HG03442 (cell line): ENCODE measurements around the gene CACNG3.
"Not testable (repeated sequence)": the region's sequence is repeated elsewhere in the genome, so short reads cannot be mapped to it uniquely, and the experiment has no call there.

ENCODE experiments used
- ATAC-seq: cut with Tn5 transposase; IDR thresholded peaks from one replicate; pipeline ENCODE4 v1.9.1; 2021; ENCODE audit warnings: mild to moderate bottlenecking, moderate library complexity; ENCODE audit not compliant: unreplicated experiment

The CACNG3 gene

GRCh38 chr16:24275413-24275812 is 19.3 kb downstream of the CACNG3 start:
- ATAC-seq, result no peak

- no peak for ATAC-seq
Observed at GRCh38 chr16:24279982-24280515, 23.9 kb downstream of the CACNG3 start.

DNA sequence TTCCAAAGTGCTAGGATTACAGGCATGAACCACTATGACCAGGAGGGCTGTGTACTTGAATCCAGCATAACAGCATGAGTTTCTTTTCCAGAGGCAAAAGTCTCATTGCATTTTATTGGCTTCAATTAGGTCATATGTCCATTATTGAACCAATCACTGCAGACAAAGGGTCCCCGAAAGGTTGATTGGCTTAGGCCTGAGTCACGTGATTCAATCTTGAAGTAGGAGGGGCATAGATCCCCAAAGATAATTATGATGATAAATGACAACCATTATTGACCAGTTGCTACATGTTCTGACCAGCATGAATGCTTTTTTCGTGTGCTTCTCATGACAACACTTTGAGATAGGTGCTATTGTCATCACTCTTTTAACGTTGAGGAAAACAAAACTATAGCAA is 25.3 kb downstream of the CACNG3 start:
- no peak for ATAC-seq

DNA sequence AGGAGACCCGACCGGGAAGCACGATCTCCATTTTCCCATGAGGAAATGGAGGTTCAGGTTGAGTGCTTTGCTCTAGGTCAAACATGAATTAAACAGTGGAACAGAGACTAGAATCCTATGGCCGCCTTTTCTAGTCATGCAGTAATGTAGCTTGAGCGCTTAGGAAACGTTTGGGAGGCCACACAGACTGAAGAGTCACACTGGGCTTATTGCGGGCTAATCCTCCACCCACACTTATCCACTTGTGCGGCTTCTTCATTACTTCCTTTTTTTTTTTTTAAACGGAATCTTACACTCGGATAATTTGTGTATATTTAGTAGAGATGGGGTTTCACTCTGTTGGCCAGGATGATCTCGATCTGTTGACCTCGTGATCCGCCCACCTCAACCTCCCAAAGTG is 26.0 kb downstream of the CACNG3 start:
- ATAC-seq, result no peak

DNA sequence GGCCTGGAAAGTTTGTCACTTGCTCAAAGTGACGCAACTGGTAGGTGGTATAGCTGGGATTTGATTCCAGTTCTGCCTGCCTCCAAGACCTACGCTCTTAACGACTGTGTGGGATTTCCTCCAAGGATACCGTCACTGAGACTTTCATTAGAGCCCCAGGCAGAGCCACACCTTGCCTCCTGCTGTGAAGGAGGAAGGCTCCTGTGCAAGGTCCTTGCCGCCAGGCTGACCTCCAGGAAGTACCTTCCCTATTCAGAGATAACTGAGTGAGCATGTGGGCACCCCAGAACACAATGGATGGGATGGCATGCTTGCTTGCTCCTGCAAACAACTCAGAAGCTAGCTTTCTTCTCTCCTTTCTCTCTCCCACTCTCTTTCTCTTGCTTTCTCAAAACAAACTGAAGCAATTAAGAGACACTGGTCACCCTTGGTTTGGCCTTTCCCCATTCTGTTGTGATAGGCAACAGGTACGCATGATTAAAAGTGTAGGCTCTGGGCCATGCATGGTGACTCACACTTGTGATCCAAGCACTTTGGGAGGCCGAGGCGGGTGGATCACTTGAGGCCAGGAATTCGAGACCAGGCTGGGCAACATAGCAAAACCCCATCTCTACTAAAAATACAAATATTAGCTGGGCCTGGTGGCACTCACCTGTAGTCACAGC is 30.7 kb downstream of the CACNG3 start:
- no peak for ATAC-seq

DNA sequence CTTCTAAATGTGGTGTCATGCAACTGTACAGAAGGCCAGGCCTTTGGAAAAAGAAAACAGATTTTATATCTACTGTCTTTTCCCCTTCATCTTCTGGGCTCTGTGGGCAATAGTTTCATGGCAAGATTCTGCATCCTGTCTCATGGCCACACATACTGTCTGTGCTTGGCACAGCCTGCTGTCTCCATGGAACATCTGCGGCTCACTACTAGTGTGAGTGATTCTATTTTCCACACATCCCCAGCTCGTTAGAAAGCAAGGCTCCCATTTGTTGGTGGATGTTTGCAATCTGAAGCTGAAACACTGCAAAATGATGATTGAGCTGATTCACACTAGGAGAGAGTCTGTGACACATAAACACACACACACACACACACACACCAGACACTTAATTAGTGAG is 32.4 kb downstream of the CACNG3 start:
- ATAC-seq, result no peak

DNA sequence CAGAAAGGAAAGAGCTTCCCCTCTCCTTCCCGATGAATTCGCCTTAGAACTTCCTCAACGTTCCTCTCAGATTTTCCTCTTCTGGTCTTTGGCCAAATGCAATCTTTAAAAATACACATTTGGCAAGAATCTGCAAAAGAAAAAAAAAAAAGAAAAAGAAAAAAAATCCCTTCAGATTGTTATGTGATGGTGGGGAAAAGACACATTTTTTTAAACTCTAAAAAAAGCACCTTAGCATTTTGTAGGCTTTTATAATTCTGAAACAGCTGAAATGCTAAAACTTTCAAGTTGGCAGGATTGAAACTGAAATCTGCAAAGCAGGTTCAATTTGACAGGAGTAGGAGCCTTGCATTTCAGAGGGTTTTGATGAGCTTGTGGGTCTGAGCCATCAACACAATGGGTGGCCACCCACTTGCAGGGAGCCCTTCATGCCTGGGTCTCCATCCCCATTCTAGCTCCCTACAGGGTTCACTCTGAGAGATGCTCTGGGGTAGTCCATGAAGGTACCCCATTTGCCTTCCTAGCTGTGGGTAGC is 33.1 kb downstream of the CACNG3 start:
- no peak for ATAC-seq

DNA sequence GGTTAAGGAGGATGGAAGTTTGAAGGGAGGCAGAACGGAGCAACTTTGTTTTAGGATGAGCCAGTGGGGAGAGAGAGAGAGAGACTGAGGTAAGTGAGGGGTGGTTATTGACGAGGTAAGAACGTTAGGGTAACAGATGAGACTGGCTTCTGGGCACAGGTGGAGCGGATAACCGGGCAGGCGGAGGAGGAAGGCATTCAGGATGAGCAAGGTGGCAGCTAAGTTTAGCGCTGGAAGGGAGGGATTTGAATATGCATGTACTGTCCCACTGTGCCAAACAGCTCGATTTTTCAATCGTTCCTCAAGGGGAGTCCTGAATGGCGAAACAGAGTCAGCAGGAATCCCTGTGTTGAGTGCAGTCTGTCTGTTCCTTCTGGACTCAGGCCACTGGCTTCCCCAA is 35.8 kb downstream of the CACNG3 start:
- no peak for ATAC-seq

GRCh38 chr16:24294131-24294530 is 38.0 kb downstream of the CACNG3 start:
- ATAC-seq, result no peak

DNA sequence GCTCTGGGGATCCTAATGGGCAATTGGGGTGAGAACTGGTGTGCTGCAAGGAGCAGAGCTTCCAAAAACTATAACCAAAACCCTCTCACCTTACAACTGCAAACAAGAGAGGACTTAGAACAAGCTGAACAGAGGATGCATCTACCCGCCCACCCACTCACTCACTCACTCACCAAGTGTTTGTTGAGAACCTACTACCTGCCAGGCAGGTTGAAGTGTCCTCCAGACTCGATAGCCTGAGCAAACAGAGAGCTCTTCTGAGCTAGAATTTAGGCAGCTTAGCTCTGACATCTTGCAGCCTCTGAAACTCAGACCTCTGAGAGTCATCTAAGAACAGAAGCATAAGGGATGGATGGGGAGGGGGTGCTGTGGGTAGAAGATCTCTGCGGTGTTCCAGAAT is 41.2 kb downstream of the CACNG3 start:
- ATAC-seq, result no peak

GRCh38 chr16:24298548-24299167 is 42.5 kb downstream of the CACNG3 start:
- no peak for ATAC-seq

- not testable (repeated sequence) for ATAC-seq
Observed at GRCh38 chr16:24300750-24301149, 44.6 kb downstream of the CACNG3 start.

DNA sequence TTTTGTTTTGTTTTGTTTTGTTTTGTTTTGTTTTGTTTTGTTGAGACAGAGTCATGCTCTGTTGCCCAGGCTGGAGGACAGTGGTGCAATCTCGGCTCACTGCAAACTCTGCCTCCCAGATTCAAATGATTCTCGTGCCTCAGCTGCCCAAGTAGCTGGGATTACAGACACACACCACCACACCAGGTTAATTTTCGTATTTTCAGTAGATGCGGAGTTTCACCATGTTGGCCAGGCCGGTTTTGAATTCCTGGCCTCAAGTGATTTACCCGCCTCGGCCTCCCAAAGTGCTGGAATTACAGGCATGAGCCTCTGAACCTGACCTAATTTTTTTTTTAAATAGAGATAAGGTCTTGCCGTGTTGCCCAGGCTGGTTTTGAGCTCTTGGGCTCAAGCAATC is 46.5 kb downstream of the CACNG3 start:
- no peak for ATAC-seq

- ATAC-seq, result no peak
Observed at GRCh38 chr16:24308200-24308599, 52.1 kb downstream of the CACNG3 start.

DNA sequence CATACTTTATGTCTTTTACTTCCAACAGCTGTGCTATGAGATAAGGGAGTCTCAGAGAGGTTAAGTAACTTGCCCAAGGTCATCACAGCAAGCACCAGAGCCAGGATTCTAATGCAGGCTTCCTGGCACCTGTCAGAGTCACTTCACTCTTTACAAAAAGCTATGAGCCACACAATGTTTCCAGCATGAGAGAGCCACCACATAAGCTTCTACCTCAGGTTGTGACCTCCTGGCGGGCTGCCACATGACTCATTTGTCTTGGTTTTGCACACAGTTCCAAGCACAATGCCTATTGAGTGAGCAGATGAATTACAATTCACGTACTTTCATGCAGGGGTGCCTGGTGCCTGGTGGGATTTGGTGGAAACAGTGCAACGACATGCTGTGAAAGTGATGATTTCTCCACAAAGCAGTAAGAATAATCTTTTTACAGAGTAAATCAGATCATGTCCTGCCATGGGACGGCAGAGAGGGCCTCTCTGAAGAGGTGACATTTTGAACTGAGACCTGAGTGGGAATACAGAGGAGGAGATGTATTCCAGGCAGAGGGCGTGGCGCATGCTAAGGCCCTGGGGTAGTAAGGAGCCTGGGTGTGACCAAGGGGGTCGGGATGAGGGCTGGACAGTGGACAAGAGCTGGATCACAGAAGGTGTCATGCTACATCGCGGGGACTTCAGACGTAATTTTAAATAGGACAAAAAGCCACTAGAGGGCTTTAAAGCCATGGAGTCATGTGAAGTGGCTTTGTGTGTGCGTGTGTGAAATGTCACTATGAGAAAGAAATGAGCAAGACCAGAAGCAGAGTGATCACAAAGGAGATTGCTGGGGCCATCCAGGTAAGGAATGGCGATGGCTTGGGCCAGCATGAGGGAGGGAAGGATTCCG is 53.4 kb downstream of the CACNG3 start:
- no peak for ATAC-seq

DNA sequence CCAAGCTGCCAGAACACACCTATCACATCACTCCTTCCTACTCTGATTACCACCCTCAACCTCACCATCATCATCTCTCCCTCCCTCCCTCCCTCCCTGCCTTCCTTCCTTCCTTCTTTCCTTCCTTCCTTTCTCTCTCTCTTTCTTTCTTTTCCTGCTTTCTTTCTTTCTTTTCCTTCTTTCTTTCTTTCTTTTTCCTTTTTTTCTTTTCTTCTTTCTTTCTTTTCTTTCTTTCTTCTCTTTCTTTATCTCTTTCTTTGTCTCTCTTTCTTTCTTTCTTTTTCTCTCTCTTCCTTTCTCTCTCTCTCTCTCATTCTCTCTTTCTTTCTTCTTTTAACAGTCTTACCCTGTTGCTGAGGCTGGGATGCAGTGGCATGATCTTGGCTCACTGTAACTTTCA is 59.2 kb downstream of the CACNG3 start:
- no peak for ATAC-seq

GRCh38 chr16:24318680-24319079 is 62.5 kb downstream of the CACNG3 start:
- ATAC-seq, result no peak

DNA sequence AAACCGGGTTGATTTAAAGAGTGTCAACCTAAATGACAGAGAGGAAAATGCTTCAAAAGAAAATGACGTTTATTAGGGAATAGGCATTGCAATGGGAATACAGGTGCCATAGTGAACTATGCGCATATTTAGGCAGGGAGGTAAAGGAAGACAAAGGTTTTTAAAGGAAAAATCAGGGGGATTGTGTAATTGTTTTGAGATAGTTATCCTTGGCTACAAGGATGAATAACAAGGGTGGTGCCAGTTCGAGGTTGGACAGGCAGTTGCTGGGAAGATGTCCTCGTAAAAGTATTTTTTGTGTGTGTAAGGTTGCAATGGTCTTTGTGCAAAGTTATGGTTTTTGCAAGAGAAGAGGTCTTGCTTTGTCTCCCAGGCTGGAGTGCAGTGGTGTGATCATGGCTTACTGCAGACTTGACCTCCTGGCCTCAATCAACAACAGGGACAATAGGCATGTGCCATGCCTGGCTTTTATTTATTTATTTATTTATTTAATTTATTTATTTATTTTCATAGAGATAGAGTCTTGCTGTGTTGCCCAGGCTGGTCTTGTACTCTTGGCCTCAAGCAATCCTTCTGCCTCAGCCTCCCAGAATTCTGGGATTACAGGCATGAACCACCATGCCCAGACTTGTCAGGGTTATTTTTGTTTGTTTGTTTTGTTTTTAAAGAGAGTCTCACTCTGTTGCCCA is 63.1 kb downstream of the CACNG3 start:
- no peak for ATAC-seq

- ATAC-seq, result no peak
Observed at GRCh38 chr16:24322106-24322505, 66.0 kb downstream of the CACNG3 start.

DNA sequence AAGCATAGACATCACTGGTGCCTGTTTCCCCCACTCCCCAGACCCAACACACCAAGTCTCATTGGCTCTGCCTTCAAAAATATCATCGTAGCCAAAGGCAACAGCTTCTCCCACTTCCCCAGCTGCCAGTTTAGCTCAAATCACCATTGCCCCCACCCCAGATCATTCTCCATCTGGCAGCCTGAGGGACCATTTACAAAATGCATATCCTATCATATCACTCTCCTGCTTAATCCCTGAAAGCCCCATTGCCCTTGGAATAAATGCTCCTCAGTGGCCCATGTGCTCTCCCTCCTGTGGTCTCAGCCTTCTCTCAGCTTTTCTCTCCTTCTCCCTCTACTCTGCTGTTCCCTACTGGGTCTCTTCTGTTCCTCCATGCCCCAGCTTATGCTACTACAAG is 68.3 kb downstream of the CACNG3 start:
- ATAC-seq, result no peak
